Peyer's patch (tissue), 4 donors: ENCODE measurements around the gene NFASC.

Experiments
- POLR2A ChIP-seq, 2 donors: fragments of 450-650 bp; IDR thresholded peaks; one replicate each; pipeline ENCODE4 v1.5.1; 2017; ENCODE audit warnings: antibody characterized with exemption in 2 of 2, mild to moderate bottlenecking in 2 of 2, moderate library complexity in 2 of 2
- TF ChIP-seq, protein P1 (sequence below), 6 experiments: fragments of 450-650 bp in 4 of 6; fragments of 200-600 bp in 2 of 6; sonication (generic) in 1 of 6; IDR thresholded peaks; one replicate each; pipeline ENCODE4 v1.5.1; 2017 to 2019; ENCODE audit warnings: antibody characterized with exemption in 6 of 6, mild to moderate bottlenecking in 3 of 6, moderate library complexity in 1 of 6

DNA sequence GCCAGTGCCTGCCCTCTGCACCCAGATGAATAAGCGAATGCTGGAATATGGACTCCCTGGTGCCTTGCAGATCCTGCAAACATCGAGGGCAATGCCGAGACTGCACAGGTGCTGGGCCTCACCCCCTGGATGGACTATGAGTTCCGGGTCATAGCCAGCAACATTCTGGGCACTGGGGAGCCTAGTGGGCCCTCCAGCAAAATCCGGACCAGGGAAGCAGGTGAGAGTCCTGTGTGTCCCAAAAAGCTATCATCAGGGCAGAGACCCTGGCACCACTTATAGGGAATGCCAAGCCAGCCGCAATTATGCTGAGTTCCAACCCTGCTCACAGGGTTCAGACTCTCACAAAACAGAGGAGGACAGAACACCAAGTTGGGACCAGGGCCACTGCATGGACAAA, 196.4 kb downstream of the NFASC start:
- TF ChIP-seq POLR2A (IDR thresholded peaks at IDR 0.05), result no peak
- TF ChIP-seq, protein P1, sequence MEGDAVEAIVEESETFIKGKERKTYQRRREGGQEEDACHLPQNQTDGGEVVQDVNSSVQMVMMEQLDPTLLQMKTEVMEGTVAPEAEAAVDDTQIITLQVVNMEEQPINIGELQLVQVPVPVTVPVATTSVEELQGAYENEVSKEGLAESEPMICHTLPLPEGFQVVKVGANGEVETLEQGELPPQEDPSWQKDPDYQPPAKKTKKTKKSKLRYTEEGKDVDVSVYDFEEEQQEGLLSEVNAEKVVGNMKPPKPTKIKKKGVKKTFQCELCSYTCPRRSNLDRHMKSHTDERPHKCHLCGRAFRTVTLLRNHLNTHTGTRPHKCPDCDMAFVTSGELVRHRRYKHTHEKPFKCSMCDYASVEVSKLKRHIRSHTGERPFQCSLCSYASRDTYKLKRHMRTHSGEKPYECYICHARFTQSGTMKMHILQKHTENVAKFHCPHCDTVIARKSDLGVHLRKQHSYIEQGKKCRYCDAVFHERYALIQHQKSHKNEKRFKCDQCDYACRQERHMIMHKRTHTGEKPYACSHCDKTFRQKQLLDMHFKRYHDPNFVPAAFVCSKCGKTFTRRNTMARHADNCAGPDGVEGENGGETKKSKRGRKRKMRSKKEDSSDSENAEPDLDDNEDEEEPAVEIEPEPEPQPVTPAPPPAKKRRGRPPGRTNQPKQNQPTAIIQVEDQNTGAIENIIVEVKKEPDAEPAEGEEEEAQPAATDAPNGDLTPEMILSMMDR (IDR thresholded peaks at IDR 0.05), result no peak
